ENCODE data around the gene SEC24B. TPM values are rescaled to one million over a fixed set of nuclear protein-coding genes. Genes with fewer than 3 reads are reported as not detected.
"Not testable (repeated sequence)": the region's sequence is repeated elsewhere in the genome, so short reads cannot be mapped to it uniquely, and the experiment has no call there.

SEC24B gene
- polyA plus RNA-seq, 4 donors = 39.9 to 46.8 (median 45.9) TPM

DNA sequence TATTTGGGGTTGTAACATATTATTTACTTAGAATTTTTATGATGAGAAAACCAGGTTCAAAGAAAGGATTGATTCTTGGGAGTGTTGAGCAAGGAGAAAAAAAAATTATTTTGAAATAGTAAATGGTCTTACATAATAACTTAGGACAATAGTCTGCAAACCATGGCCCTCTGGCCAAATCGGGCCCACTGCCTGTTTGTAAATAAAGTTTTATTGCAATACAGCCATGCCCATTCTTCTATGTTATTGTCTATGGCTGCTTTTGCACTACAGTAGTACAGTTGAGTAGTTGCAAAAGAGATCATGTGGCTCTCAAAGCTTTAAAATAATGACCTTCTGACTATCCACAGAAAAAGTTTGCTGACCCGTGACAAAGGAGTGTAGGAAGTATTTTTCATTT, 63.3 kb downstream of the SEC24B start:
- no peak for DNase-seq (ENCODE audit: low read depth in 4 of 4, low spot score in 3 of 4)

GRCh38 chr4:109497511-109497910, 63.9 kb downstream of the SEC24B start:
- no peak for DNase-seq (ENCODE audit: low read depth in 4 of 4, low spot score in 3 of 4)

DNA sequence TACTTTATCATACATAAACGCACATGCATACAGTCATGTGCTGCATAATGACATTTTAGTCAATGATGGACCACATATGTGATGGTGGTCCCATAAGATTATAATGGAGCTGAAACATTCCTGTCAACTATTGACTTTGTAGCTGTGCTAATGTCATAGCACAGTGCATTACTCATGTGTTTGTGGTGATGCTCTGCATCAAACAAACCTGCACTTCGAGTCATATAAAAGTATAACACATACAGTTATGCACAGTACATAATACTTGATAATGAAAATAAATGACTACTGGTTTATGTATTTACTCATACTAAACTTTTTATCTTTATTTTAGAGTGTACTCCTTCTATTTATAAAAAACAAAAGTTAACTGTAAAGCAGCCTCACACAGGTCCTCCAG, 65.9 kb downstream of the SEC24B start:
- no peak for DNase-seq (ENCODE audit: low read depth in 4 of 4, low spot score in 3 of 4)

GRCh38 chr4:109506890-109507289, 73.3 kb downstream of the SEC24B start:
- DNase-seq (ENCODE audit: low read depth in 4 of 4, low spot score in 3 of 4) = no peak

GRCh38 chr4:109510687-109511086, 77.1 kb downstream of the SEC24B start:
- no peak for DNase-seq (ENCODE audit: low read depth in 4 of 4, low spot score in 3 of 4)

- no peak for DNase-seq (ENCODE audit: low read depth in 4 of 4, low spot score in 3 of 4)
These were observed 77.8 kb downstream of the SEC24B start for GRCh38 chr4:109511414-109511813.

- not testable (repeated sequence) for DNase-seq (ENCODE audit: low read depth in 4 of 4, low spot score in 3 of 4)
These were observed 79.8 kb downstream of the SEC24B start for GRCh38 chr4:109513368-109513767.

DNA sequence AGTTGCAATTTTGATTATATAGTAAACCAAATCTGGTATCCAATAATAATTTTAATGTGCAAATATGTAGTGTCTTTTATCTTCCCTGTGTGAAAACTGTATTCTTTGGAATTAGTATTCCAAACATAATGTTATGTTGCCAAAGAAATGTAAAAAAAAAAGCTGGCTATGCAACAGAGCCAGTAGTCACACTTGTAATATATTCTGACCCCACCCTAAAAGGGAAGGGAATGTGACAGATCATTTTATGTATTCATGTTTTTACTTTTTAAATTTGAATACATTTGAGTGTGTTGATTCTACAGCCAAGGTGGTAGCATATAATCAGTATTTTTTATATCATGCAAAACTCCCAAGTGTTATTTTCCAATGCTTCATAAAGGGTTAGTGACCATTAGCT, 98.6 kb downstream of the SEC24B start:
- no peak for DNase-seq (ENCODE audit: low read depth in 4 of 4, low spot score in 3 of 4)

DNA sequence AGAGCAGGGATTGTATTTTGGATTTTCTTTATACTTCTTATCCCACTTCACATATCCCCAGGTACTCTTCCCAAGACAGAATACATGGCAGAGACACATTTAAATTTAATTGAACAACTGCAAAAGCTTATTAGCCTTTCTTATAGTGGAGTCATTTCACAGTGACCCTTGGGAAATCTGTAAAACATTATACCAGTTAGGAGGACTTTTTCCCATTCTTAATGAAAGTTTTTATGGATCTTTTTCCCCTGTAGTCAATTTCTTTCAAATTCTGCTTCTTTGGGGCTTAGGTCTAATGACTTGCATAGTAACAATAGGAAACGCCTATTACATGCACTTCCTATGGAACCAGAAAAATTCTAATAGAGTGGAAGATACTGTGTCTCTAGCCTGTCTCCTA, 111.8 kb downstream of the SEC24B start:
- DNase-seq (ENCODE audit: low read depth in 4 of 4, low spot score in 3 of 4) = no peak

GRCh38 chr4:109547394-109547793, 113.8 kb downstream of the SEC24B start:
- no peak for DNase-seq (ENCODE audit: low read depth in 4 of 4, low spot score in 3 of 4)

DNA sequence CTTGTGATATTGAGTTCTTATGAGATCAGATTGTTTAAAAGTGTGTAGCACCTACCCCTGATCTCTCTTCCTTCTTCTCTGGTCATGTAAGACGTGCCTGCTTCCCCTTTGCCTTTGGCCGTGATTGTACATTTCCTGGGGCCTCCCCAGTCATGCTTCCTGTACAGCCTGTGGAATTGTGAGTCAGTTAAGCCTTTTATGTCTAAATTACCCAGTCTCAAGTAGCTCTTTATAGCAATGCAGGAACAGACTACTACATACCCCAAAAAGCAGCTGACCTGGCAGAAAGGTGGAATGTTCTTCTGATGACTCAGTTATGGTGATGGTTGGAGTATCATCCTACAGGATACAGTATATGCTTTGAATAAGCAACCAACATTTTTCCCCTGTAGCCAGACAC, 115.0 kb downstream of the SEC24B start:
- no peak for DNase-seq (ENCODE audit: low read depth in 4 of 4, low spot score in 3 of 4)

GRCh38 chr4:109552237-109552636, 118.6 kb downstream of the SEC24B start:
- no peak for DNase-seq (ENCODE audit: low read depth in 4 of 4, low spot score in 3 of 4)

DNA sequence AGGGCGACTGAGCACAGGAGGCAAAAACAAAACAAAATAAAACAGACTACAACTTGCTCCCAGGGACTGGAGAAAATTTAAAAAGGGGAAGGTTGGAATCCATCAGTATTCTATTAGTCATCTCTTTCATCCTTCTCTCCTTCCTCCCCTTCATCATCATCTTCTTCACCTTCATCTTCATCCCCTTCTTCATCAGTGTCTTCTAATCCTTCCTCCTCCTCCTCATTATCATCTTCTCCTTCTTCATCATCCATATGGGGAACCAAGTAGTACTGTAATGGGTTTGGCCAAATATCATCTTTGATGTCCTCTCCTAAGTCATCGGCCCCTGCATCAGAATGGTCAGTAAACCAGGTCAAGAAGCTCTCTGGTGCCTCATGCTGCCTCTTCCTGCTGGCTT, 119.5 kb downstream of the SEC24B start:
- DNase-seq (ENCODE audit: low read depth in 4 of 4, low spot score in 3 of 4) = no peak

DNA sequence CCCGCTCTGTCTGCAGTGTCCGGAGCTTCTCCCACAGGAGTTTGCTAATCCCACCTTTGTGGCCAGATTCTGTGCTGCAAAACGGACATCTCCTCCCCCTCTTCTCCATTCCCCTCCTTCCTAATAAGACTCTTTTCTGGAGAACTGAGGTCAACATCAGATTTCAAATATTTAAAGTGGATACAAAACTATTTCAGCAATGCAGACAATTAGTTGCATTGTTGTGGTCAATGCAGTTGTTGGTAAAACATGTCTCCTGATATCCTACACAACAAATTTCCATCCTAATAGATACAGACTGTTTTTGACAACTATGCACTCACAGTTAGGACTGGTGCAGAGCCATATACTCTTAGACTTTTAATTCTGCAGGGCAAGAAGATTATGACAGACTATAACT, 121.4 kb downstream of the SEC24B start:
- no peak for DNase-seq (ENCODE audit: low read depth in 4 of 4, low spot score in 3 of 4)

DNA sequence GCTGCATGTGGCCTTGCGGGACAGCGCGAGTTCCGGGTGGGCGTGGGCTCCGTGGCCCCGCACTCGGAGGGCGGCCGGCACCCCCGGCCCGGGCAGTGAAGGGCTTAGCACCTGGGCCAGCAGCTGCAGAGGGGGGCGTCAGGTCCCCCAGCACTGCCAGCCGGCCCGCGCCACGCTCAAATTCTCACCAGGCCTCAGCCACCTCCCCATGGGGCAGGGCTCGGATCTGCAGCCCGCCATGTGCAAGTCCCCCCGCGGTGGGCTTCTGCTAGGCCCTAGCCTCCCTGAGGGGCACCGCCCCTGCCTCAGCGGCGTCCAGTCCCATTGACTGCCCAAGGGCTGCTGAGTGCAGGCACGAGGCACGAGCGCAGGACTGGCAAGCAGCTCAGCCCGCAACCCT, 123.8 kb downstream of the SEC24B start:
- DNase-seq (ENCODE audit: low read depth in 4 of 4, low spot score in 3 of 4) = no peak

DNA sequence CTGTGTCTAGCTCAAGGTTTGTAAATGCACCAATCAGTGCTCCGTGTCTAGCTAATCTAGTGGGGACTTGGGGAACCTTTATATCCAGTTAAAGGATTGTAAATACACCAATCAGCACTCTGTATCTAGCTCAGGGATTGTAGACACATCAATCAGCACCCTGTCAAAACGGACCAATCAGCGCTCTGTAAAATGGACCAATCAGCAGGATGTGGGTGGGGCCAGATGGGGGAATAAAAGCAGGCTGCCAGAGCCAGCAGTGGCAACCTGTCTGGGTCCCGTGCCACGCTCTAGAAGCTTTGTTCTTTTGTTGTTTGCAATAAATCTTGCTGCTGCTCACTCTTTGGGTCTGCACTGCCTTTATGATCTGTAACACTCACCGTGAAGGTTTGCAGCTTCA, 124.5 kb downstream of the SEC24B start:
- not testable (repeated sequence) for DNase-seq (ENCODE audit: low read depth in 4 of 4, low spot score in 3 of 4)

- DNase-seq (ENCODE audit: low read depth in 4 of 4, low spot score in 3 of 4) = no peak
These were observed 126.0 kb downstream of the SEC24B start for GRCh38 chr4:109559625-109559982.

- DNase-seq (ENCODE audit: low read depth in 4 of 4, low spot score in 3 of 4) = peak in 2 of 4 donors; percentile 41 to 60
These were observed 126.5 kb downstream of the SEC24B start, which contains the start of gene MCUB for GRCh38 chr4:109559983-109560686. TSS of gene MCUB (plus strand) at chr4:109560246. CDS start at chr4:109560338, 92 bp downstream.

DNA sequence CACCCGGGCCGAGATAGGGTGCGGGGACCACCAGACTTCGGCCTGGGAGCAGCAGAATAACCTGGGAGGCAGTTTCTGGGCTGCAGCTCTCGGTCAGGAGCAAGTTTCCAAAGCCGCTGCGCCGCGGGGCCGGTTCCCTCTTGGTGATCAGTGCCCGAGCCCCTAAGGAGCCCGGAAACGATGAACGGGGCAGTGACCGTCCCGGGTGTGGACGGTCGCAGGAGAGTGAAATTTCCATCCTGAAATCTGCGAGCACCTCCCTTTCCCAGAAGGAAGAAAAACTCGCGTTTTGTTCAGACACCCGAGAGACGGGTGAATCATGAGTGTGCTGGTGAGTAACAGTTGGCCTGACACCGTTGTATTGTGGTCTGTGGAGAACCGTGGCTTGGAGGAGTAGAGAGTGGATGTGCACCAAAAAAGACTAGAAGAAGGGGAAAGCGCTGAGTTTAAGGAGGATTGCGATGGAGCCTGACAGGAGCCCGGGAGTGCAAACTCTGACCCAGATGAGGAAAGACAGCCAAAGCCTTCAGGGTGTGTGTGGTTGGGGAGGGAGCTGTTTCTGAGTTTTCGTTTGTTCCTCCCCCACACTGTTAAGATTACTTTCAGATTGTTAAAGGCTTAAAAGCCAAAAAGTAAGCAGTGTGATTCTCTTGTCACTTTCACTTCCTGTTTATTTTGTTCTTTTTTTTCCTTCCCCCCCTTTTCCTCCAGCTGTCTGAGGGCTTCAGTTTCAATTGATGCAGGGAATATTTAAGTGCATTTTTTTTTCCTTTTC, 127.3 kb downstream of the SEC24B start:
- DNase-seq (ENCODE audit: low read depth in 4 of 4, low spot score in 3 of 4) = peak in 1 of 4 donors; percentile 43

DNA sequence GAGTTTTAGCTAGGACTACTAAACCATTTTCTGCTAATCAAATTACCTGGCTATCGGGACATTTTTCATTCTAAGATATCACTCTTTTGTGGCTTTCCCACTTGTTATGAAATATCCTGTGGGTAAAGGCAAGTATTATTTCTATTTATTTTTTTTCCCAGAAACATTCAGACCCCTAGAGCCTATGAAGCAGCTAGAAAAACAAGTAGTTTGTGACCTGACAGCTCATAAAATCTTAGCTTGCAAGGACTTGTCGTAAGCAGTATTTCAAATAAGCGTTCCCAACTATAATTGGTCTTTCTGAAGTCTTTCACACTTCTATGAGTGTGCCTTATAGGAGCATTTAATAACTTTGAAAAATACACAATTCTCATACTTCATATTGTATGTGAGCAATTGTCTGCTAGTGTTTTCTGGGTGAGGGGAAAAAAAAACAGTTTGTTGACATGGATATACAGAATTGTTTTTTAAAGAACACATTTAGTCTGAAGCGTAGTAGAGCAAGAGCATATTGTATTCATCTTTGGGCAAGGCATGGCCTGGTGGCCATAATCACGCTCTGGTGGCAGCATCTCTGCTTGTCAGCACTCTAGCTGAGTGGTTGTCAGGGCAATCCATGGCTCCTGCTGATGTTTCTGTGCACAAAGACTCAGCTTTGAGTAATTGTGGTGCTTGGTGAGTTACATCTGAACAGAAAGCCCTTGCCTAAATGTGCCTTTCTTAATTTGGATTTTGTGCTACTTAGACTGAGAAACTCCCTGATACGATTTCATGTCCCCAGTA, 129.0 kb downstream of the SEC24B start:
- DNase-seq (ENCODE audit: low read depth in 4 of 4, low spot score in 3 of 4) = no peak

DNA sequence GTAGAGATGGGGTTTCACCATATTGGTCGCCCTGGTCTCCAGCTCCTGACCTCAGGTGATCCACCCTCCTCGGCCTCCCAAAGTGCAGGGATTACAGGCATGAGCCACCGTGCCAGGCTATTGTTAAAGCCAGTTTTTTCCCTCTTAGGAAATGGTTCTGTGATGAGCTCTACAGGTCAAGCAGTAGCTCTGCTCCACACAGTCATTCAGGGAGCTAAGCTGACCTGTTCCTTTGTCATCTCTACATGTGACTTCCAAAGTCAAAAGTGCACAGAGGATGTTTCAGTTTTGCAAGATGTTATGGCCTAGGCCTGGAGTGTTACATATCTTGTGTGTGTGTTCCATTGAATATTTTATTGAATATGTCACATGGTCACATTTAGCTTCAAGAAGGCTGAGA, 137.9 kb downstream of the SEC24B start:
- DNase-seq (ENCODE audit: low read depth in 4 of 4, low spot score in 3 of 4) = no peak

Measured in right renal pelvis (tissue), 4 donors.